Measurements from ENCODE around the gene ABI1.

The ABI1 gene

GRCh38 chr10:26765549-26765948 lies 95.2 kb downstream of the ABI1 start:
- DNase-seq (ENCODE audit: low read depth), result peak; percentile 46

DNA sequence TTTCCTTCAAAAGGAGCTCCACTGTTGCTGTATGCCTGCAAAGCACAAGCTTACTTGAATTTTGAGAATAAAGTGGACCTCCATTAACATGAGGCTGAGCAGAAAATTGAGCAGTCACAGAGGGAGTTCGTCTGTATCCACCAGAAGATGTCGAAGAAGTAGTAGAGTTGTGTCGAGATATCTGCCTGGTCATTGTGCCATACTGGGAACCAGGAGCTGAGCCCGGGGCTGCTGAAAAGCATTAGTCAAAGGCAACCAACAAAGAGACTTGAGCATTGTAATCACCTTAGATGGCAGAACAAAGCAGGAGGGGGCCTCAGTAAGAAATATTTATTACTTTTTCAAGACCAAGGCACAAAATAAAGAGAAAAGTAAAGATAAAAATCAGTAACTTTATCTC lies 101.8 kb downstream of the ABI1 start:
- no peak for DNase-seq (ENCODE audit: low read depth)

DNA sequence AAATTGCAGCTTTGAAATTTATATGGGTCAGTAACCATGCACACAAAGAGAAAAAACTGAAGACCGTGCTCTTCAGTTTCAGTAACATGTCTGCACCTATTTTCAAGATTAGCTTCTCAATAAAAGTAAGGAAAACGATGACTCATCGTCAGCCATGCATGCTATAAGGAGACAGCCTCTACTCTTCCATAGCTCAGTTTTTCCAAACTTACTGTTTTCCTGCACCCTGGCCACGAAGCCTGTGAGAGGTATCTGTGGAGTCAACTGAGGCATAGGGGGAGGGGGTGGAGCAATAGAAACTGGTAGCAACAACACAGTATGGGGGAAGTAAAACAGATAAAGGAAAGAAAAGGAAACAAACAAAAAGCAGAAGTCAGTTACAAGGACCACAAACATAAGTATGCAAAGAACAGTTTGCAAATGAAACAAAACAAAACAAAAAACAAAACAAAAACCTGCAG lies 105.3 kb downstream of the ABI1 start:
- DNase-seq (ENCODE audit: low read depth), result peak; percentile 59

GRCh38 chr10:26746061-26746460 lies 114.7 kb downstream of the ABI1 start:
- no peak for DNase-seq (ENCODE audit: low read depth)

GRCh38 chr10:26743841-26744240 lies 116.9 kb downstream of the ABI1 start:
- DNase-seq (ENCODE audit: low read depth), result no peak

GRCh38 chr10:26743091-26743490 lies 117.7 kb downstream of the ABI1 start:
- DNase-seq (ENCODE audit: low read depth), result peak; percentile 40

DNA sequence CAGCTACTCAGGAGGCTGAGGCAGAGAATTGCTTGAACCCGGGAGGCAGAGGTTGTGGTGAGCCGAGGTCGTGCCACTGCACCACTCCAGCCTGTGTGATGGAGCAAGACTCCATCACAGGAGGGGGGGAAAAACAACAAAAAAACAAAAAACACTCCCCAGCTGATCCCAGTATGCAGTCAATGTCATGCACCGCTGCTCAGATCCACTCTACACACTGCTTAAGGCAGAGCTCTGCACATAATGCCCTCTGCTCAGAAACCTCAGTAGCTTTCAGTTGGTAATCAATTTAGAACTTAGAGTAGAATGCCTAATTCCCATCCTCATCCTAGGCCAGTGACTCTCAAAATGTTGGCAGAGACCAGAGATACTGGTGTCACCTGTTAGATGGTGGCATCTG lies 119.4 kb downstream of the ABI1 start:
- DNase-seq (ENCODE audit: low read depth), result no peak

DNA sequence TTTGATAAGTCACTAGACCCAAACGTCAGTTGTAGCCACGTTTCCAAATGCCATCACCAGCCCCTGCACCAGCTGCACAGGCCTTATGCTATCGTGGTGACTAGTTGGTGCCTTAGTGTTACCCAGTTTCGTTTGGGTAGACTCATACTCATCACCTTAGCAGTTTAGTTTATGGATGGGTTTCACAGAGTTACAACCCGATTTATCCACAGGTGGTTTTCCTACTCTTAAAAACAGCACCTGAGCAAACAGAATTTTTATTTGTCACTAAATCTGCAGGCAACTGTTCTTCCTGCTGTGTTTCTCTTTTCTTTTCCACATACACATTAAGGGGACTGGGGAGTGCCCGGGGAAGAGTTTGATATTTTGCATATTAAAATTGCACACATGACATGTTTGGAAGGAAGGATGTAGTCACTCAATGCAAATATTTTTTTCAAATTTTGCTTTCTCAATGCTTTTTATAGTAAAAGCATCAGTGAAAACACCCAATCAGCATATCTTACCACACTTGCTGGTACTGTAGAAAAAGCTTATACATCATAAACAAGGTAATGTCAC lies 121.6 kb downstream of the ABI1 start:
- no peak for DNase-seq (ENCODE audit: low read depth)

- DNase-seq (ENCODE audit: low read depth), result no peak
Measured at GRCh38 chr10:26738301-26738911, 122.4 kb downstream of the ABI1 start.

DNA sequence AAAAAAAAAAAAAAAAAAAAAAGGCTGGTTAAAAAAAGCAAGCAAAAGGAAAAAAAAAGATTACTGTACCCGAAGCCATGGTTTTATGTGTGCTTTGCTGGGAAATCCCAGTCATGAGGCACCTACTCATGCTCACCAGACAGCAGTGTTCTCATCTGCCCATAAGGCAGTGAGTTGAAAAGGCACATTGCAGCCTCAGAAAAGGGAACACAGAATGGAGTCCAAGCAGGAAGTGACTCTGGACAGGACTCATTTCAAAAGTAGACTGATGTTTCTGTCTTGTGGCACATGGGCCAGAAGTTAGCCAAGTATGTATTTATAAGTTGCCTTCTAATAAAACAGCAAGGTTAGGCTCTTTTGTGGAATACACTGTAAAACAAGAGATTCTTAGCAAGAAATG lies 123.0 kb downstream of the ABI1 start:
- peak; percentile 24 for DNase-seq (ENCODE audit: low read depth)

GRCh38 chr10:26735435-26735834 lies 125.3 kb downstream of the ABI1 start:
- no peak for DNase-seq (ENCODE audit: low read depth)

DNA sequence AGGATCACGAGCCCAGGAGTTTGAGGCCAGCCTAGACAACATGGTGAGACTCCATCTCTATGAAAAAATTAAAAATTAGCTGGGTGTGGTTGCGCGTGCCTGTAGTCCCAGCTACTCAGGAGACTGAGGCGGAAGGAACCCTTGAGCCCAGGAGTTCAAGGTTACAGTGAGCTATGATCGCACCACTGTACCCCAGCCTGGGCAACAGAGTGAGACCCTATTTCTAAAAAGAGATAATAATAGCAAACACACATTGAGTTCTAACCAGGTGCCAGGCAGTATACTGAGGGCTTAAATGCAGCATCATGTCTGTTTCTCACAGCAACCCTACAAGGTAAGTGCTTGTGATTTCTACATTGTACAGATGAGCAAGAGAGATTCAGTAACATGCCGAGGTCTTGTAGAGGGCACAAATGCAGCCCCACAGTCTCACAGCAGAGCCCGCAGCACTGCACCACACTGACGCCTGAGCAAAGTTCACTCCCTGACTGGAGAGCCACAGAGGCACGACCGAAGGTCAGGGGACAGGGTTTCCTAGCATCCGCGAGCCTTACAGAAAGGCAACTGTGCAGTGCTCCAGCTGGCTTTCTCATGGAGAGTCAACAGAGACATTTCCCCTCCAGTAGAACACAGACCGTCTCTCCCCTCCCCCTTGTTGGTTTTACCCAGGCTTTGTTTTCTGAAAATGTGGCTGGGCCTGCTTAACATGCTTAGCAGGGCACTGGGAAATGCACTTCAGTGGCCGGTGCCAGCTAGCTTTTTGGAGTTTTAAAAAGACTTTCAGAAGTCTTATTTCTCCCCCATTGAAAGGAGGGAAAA lies 126.8 kb downstream of the ABI1 start:
- no peak for DNase-seq (ENCODE audit: low read depth)

- DNase-seq (ENCODE audit: low read depth), result no peak
Measured at GRCh38 chr10:26730552-26730951, 130.2 kb downstream of the ABI1 start.

DNA sequence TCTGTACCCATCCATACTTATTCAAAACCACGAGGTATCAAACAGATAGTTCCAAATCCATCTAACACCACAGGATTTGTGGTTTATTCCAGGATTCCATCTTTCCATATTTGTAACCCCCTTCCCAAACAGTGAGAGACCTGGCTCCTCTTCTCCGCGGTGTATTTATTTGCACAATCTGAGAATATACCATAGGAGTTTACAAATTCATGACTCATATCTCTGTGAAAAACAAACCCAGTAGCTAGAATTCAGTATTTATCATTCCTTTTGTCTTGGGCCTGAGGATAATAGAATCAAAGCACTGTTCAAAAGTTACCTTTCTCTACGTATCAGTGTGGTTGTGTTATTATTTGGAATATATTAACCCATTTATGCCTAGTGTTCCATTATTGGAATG lies 131.4 kb downstream of the ABI1 start:
- no peak for DNase-seq (ENCODE audit: low read depth)

GRCh38 chr10:26728957-26729356 lies 131.8 kb downstream of the ABI1 start:
- no peak for DNase-seq (ENCODE audit: low read depth)

DNA sequence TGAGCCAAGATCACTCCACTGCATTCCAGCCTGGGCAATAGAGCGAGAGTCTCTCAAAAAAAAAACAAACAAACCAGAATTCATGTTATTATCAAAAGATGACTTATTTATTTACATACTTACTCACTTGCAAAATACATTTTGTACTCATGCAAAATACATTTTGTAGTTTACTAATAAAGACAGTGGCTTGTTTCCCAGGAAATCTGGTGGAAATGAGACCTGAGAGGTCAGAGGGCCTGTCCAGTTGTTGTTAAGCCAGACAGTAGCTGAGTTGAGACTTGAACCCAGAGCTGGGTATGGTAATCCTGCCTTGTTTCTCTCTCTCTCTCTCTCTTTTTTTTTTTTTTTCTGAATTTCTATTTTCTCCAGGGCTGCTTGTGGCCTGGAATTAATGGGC lies 133.8 kb downstream of the ABI1 start:
- DNase-seq (ENCODE audit: low read depth), result no peak

DNA sequence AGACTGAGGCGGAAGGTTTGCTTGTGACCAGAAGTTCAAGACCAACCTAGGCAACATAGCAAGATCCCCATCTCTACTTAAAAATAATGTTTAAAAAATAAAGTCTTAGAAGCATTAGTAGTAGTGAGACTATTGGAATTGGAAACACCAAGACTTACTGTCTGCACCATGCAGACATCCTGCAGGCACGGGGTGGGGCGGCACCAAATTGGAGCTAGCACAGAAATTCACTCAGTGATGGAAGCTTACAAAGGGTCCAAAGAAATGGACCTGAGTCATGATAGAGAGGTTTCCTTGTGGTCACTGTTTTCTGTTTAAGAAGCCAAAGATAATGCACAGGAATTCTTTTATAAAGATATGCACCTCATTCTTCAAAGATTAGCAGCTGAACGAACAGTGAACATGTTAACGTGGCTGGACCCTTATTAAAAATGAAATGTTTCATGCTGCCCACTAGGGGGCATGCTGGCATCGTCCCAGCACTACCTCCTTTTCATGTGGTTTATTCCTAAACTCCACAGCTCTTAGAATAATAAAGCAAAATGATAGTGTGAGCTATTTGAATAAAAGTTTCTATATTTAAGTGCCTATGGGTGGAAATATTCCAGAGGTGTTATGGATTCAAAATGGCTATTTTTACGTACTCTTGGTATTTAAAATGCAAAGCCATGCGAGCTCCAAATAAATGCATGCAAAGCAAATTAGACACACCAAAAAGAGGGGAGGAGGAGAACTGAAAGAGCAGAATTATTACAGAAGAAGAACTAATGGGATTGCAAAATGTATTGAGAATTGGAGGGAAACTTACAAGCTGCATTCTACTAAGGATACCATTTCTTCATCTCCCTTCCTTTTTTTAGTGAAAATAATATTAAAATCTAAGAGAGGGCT lies 134.7 kb downstream of the ABI1 start:
- DNase-seq (ENCODE audit: low read depth), result peak; percentile 67

- DNase-seq (ENCODE audit: low read depth), result no peak
Measured at GRCh38 chr10:26723016-26723415, 137.7 kb downstream of the ABI1 start.

DNA sequence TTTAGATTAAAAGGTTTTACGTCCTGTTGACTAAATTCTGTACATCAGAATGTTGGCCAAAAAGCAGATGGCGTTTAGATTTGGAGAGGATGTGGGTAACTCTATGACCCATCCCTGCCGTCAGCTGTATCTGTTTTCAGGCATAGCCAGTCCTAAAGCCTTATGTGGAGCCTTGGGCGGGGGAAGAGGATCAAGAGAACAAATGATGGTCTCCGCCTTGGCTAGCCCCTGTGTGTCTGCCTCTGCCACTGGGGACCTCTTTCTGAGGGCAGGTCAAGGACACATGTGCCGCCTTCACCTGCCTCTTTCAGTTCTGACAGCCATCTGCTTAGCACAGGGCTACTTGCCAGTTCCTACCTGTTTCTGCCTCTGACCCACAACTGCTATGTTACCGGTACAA lies 139.2 kb downstream of the ABI1 start:
- no peak for DNase-seq (ENCODE audit: low read depth)

DNA sequence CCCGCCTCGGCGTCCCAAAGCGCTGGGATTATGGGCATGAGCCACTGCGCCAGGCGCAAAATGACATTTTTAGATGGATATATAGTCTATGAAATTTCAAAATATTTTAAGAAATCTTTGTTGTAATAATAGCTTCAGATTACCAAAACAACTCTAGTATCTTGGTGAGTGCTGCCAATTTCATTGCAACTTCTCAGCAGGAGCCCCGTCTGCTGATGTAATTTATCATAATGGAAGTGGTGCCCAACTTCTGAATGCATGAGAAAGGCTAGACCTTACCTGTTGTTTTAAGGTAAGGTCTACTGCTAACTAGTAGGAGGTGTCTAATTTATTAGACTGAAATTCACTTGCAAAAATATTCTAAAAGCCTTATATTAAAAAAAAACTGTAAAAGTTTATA lies 143.3 kb downstream of the ABI1 start:
- DNase-seq (ENCODE audit: low read depth), result no peak

GRCh38 chr10:26715137-26715487 lies 145.6 kb downstream of the ABI1 start:
- no peak for DNase-seq (ENCODE audit: low read depth)

DNA sequence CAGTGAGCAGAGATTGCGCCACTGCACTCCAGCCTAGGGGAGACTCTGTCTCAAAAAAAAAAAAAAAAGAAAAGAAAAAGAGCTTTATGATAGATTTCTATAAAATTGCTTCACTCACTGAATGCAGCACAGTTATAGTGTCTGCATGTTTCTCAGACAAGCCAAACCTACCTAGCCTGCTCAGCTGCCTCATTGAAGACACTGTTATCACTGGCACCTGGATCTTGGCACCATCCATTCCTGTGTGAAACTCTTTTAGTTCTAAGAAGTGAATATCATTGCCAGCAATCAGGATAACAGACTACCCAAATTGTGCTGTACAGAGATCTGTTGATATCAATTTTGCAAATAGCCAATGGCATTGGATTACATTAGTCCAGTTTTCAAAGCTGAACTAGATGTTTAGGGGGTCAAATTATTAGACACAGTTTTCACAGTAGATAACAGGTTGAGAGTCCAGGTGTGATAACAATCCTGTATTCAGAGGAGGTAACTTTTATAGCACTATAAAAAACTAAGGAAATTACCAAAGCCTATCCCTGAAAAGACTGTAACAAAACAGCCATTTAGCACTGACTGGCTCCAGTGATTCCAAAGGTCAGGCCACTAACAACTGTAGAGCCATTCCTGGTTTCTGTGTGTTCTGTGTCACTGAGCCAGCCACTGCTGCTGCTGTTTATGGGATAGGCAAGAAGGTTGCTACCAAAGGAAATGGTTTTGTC lies 146.2 kb downstream of the ABI1 start:
- no peak for DNase-seq (ENCODE audit: low read depth)

Data from ELR (cell line).